ENCODE results near the gene NCAPH2.

DNA sequence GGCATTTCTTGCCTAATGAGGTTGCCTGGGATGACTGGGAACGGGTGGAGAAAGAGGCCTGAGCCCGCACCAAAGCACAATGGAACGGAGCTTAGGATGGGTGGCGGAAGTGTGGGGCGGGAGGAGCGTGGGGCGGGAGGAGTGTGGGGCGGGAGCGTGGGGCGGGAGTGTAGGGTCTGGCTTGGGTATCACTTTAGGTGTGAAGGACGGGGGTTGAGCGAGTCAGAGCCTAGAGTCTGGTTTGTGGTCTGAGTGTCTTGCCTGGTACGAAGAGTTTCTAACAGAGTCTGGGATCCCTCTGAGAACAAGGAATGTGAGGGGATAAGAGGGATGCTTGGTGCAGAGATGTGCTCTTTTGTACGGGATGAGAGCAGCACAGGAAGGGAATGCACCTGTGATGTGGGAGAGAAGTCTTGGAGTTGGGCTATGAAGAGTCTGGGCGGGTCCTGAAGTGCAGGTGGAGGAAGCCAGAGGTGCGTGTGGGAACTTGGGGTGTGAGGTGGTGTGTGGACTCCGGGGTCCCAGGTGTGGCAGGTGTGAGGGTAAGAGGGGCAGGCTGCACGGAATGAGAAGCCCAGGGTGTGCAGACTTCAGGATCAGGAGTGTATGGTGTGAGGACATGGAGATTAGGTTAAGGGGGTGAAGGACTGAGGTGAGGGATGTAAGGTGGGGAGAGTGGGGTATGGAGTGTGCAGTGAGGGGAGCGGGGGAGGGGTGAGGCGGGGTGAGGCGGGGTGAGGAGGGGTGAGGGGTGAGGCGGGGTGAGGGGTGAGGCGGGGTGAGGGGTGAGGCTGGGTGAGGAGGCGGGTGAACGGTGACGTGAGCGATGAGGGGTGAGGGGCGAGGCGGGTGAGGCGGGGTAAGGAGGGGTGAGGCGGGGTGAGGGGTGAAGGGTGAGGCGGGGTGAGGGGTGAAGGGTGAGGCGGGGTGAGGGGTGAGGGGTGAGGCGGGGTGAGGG is 53.7 kb downstream of the NCAPH2 start:
- TF ChIP-seq CTCF (IDR thresholded peaks at IDR 0.05) = no peak
- TF ChIP-seq POLR2AphosphoS5 (IDR thresholded peaks at IDR 0.05) = no peak

Data from gastroesophageal sphincter (tissue), 3 donors.